Endothelial cell of umbilical vein (primary cell): ENCODE results near the gene PLEKHB2. TPM values are rescaled to one million over a fixed set of nuclear protein-coding genes. Genes with fewer than 3 reads are reported as not detected.

Source experiments
- BruUV-seq: library from RNA; stranded (reverse); fragments of 400-500 nt; replicated peaks from 2 replicates; lab custom pipeline; 2021; lab: Mats Ljungman, UMichigan
- CTCF ChIA-PET: fragments of 300-600, 350-600 bp; sonication (Branson Sonifier 250); formaldehyde crosslinking; loops from one replicate; lab custom pipeline; 2021; ENCODE audit warnings: antibody characterized with exemption, inconsistent platforms; lab: Charles Lee
- POLR2A ChIA-PET: fragments of 300-600, 350-600 bp; sonication (Branson Sonifier 250); formaldehyde crosslinking; loops from one replicate; lab custom pipeline; 2021; ENCODE audit warnings: antibody characterized with exemption, inconsistent platforms; lab: Charles Lee
- DNase-seq: peaks from one replicate; pipeline ENCODE4 v3.0.0-alpha.2; 2011; ENCODE audit warnings: low read depth, low spot score
- FAIRE-seq: peaks from 2 replicates; lab custom pipeline; 2011; peaks lifted over from hg19 to GRCh38; lab: Jason Lieb, UNC
- H2AFZ ChIP-seq: 2 replicates; pipeline ENCODE4 v1.6.0; 2012; ENCODE audit warnings: low read depth, low read length, control low read depth, inconsistent platforms
- H3K27ac ChIP-seq: 2 replicates; pipeline ENCODE4 v1.5.1; 2011; ENCODE audit warnings: low read depth, mild to moderate bottlenecking, control low read depth, low read length, moderate library complexity; ENCODE audit not compliant: insufficient read depth
- H3K27me3 ChIP-seq, 2 experiments: 2 replicates each; pipeline versions ENCODE4 v1.6.0 to v1.6.1; 2011; ENCODE audit warnings: low read length in 2 of 2, mixed read lengths in 1 of 2; ENCODE audit not compliant: control insufficient read depth in 2 of 2, insufficient read depth in 2 of 2
- H3K36me3 ChIP-seq, 2 experiments: 2 replicates in 1 of 2; 3 replicates in 1 of 2; pipeline ENCODE4 v1.5.1; 2011; ENCODE audit warnings: low read length in 2 of 2, mild to moderate bottlenecking in 1 of 2, moderate library complexity in 1 of 2; ENCODE audit not compliant: control insufficient read depth in 2 of 2, insufficient read depth in 2 of 2; ENCODE audit errors: extremely low read depth in 1 of 2
- H3K4me1 ChIP-seq: 3 replicates; pipeline ENCODE4 v1.5.1; 2011; ENCODE audit warnings: mild to moderate bottlenecking, low read length; ENCODE audit not compliant: control insufficient read depth, insufficient read depth; ENCODE audit errors: extremely low read depth
- H3K4me2 ChIP-seq: 2 replicates; pipeline ENCODE4 v1.6.1; 2011; ENCODE audit warnings: low read length, control low read depth, mixed read lengths; ENCODE audit not compliant: insufficient read depth
- H3K4me3 ChIP-seq, 3 experiments: fragments of 200-600 bp in 1 of 3; sonication (generic), shearing (Covaris generic) in 1 of 3; replicated peaks in 1 of 3; 2 replicates each; pipeline ENCODE4 v1.5.1; 2011 to 2016; ENCODE audit warnings: control low read depth in 3 of 3, low read length in 3 of 3, mild to moderate bottlenecking in 2 of 3, inconsistent platforms in 1 of 3, low read depth in 1 of 3, moderate library complexity in 1 of 3; ENCODE audit not compliant: insufficient read depth in 1 of 3
- H3K79me2 ChIP-seq: 2 replicates; pipeline ENCODE4 v1.6.0; 2012; ENCODE audit warnings: low read length, inconsistent platforms; ENCODE audit not compliant: control insufficient read depth, insufficient read depth
- H3K9ac ChIP-seq: replicated peaks from 2 replicates; pipeline ENCODE3; 2011; ENCODE audit warnings: low read length, control low read depth; ENCODE audit not compliant: insufficient read depth; ENCODE audit errors: extremely low read depth
- H3K9me1 ChIP-seq: replicated peaks from 3 replicates; pipeline ENCODE4 v1.6.0; 2011; ENCODE audit warnings: mild to moderate bottlenecking, low read length; ENCODE audit not compliant: control insufficient read depth, insufficient read depth; ENCODE audit errors: extremely low read depth
- H3K9me3 ChIP-seq: replicated peaks from 2 replicates; pipeline ENCODE4 v1.5.1; 2012; ENCODE audit warnings: low read length, inconsistent platforms; ENCODE audit not compliant: control insufficient read depth, insufficient read depth
- H4K20me1 ChIP-seq: replicated peaks from 2 replicates; pipeline ENCODE3; 2011; ENCODE audit warnings: mild to moderate bottlenecking, low read length; ENCODE audit not compliant: control insufficient read depth, insufficient read depth; ENCODE audit errors: extremely low read depth
- EZH2 ChIP-seq: IDR thresholded peaks from 2 replicates; pipeline ENCODE4 v1.6.1; 2012; ENCODE audit warnings: borderline replicate concordance, low read depth, mild to moderate bottlenecking, moderate library complexity, low read length, inconsistent platforms; ENCODE audit not compliant: severe bottlenecking
- FOS ChIP-seq: IDR thresholded peaks from 2 replicates; pipeline ENCODE4 v1.6.1; 2011; ENCODE audit warnings: mild to moderate bottlenecking, low read length, moderate library complexity, borderline replicate concordance; ENCODE audit not compliant: insufficient read depth
- GATA2 ChIP-seq: IDR thresholded peaks from 2 replicates; pipeline ENCODE4 v1.7.0; 2011; ENCODE audit warnings: low read depth, mild to moderate bottlenecking, moderate library complexity, mixed read lengths, low read length; ENCODE audit not compliant: insufficient read length, insufficient read depth
- JUN ChIP-seq: IDR thresholded peaks from 2 replicates; pipeline ENCODE4 v1.6.1; 2011; ENCODE audit warnings: borderline replicate concordance, low read depth; ENCODE audit not compliant: insufficient read length, insufficient read depth
- MYC ChIP-seq: IDR thresholded peaks from one replicate; pipeline ENCODE4 v1.6.1; 2011; ENCODE audit warnings: mild to moderate bottlenecking, low read depth, low read length
- POLR2A ChIP-seq: IDR thresholded peaks from 2 replicates; pipeline ENCODE4 v1.6.1; 2012; ENCODE audit warnings: low read depth, mild to moderate bottlenecking, control low read depth, low read length
- POLR2AphosphoS5 ChIP-seq: IDR thresholded peaks from 2 replicates; pipeline ENCODE4 v1.6.1; 2012; ENCODE audit warnings: low read depth, mild to moderate bottlenecking, control low read depth, low read length, moderate library complexity; ENCODE audit not compliant: insufficient read depth
- dilution Hi-C: fragments of 300-500 bp; cut with MboI; formaldehyde crosslinking; loops from one replicate; pipeline ENCODE4 v1.15.0; 2019; ENCODE audit warnings: low sequenced_read_pairs; ENCODE audit not compliant: extremely low pct_ligation_motif_present
- intact Hi-C: fragments of 100-400 bp; cut with micrococcal nuclease; formaldehyde crosslinking; loops from one replicate; pipeline ENCODE4 v1.10.0; 2022
- polyA plus RNA-seq, 4 experiments: library from polyadenylated mRNA; depleted of rRNA in 3 of 4; stranded (reverse) in 3 of 4; unstranded in 1 of 4; fragments of >200 nt; gene quantifications; 2 replicates each; pipeline versions ENCODE4 v1.2.1 to v1.2.3, GENCODE V29; 2011 to 2012; ENCODE audit warnings: missing spikeins in 1 of 4
- total RNA-seq: library from RNA; stranded (reverse); gene quantifications from 2 replicates; pipeline ENCODE4 v1.2.3, GENCODE V29; 2021
- TF ChIP-seq, protein P1 (sequence below): IDR thresholded peaks from 2 replicates; pipeline ENCODE4 v1.6.1; 2011; ENCODE audit not compliant: insufficient read depth, insufficient read length
- TF ChIP-seq, protein P2 (sequence below), 2 donors: IDR thresholded peaks; 1 replicate in 1 of 2; 2 replicates in 1 of 2; pipeline ENCODE4 v1.5.1; 2011; ENCODE audit warnings: low read length in 2 of 2, mild to moderate bottlenecking in 2 of 2, moderate library complexity in 2 of 2, control low read depth in 1 of 2, inconsistent platforms in 1 of 2, low read depth in 1 of 2; ENCODE audit not compliant: insufficient read depth in 1 of 2; ENCODE audit errors: extremely low read depth in 1 of 2

Gene PLEKHB2
- total and polyA plus RNA-seq, 2 donors (not counting 3 experiments of a cell fraction or from before 2014, with no cell fraction given): 56.5 to 56.8 TPM

DNA sequence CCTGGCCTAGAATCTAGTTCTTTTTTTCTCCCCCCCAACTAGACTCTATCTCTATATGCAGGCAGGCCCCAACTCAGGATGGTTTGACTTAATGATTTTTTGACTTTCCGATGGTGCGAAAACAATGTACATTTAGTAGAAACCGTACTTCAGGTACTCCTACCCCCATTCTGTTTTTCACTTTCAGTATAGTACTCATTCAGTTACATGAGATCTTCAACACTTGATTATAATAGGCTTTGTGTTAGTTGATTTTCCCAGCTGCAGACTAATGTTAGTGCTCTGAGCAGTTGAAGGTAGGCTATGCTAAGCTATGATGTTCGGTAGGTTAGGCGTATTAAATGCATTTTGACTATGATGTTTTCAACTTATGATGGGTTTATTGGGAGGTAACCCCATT lies 37.7 kb downstream of the PLEKHB2 start:
- Histone ChIP-seq H3K9ac (no peak overlapping the region), H3K4me1 (no peaks in the 10 kb centered on the region), H3K4me2 (no peak overlapping the region), H3K79me2 (peaks cover 7% of the 10 kb centered on the region), H3K27ac (no peak overlapping the region), H3K36me3 (peaks cover 19 to 28% of the 10 kb centered on the region in 2 experiments), H3K4me3 (no peak overlapping the region), H3K27me3 (no peaks in the 10 kb centered on the region), H3K9me1 (no peaks in the 10 kb centered on the region), H3K9me3 (no peaks in the 10 kb centered on the region), H2AFZ (no peak overlapping the region), H4K20me1 (no peaks in the 10 kb centered on the region)
- dilution Hi-C loops: no loop called here
- intact Hi-C loops: no loop called here
- TF ChIP-seq JUN (no peak), GATA2 (no peak), POLR2A (no peak), MYC (no peak)
- TF ChIP-seq, protein P1, sequence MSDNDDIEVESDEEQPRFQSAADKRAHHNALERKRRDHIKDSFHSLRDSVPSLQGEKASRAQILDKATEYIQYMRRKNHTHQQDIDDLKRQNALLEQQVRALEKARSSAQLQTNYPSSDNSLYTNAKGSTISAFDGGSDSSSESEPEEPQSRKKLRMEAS: no peak
- TF ChIP-seq, protein P2, sequence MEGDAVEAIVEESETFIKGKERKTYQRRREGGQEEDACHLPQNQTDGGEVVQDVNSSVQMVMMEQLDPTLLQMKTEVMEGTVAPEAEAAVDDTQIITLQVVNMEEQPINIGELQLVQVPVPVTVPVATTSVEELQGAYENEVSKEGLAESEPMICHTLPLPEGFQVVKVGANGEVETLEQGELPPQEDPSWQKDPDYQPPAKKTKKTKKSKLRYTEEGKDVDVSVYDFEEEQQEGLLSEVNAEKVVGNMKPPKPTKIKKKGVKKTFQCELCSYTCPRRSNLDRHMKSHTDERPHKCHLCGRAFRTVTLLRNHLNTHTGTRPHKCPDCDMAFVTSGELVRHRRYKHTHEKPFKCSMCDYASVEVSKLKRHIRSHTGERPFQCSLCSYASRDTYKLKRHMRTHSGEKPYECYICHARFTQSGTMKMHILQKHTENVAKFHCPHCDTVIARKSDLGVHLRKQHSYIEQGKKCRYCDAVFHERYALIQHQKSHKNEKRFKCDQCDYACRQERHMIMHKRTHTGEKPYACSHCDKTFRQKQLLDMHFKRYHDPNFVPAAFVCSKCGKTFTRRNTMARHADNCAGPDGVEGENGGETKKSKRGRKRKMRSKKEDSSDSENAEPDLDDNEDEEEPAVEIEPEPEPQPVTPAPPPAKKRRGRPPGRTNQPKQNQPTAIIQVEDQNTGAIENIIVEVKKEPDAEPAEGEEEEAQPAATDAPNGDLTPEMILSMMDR (IDR thresholded peaks at IDR 0.05; ENCODE audit: extremely low read depth in 1 of 2, insufficient read depth in 1 of 2, low read depth in 1 of 2, low read length in 2 of 2): no peak
- POLR2A ChIA-PET: no interaction called here
- FAIRE-seq (no peak), DNase-seq (no peak)
- no TSS peak for BruUV-seq
- CTCF ChIA-PET: no interaction called here

DNA sequence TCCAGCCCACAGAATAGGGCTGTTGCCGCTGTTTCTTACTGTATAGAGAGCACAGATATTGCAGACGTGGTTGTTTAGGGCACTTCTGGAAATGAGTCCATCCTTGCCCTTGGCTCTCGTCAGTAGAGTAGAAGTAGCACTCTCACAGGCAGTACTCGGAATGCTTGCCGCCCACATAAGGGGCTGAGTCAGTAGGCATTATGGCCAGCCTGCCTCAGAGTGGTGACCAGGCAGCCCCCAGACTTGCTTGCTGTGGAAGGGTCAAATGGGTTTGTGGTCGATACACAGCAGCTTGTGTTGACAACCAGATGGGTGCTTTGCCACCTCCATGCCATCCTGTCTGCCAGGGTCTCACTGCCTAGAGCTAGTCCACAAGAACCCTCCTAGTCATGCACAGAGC lies 38.7 kb downstream of the PLEKHB2 start:
- dilution Hi-C loops: no loop called here
- DNase-seq: no peak
- intact Hi-C loops: no loop called here
- ChIA-PET CTCF (interaction anchor here (1.5 kb wide), 1 partner anchor 10 kb away, joined by 3 read pairs; no protein-coding TSS in a partner anchor), POLR2A (no interaction called here)
- no TSS peak for BruUV-seq
- no peak overlapping the region for H3K27ac ChIP-seq
- H3K9ac ChIP-seq: no peak overlapping the region
- peaks cover 4% of the 10 kb centered on the region for H3K79me2 ChIP-seq
- FAIRE-seq: no peak
- no peaks in the 10 kb centered on the region for H4K20me1 ChIP-seq
- H3K36me3 ChIP-seq: peaks cover 19 to 30% of the 10 kb centered on the region in 2 experiments
- H3K27me3 ChIP-seq: no peaks in the 10 kb centered on the region
- TF ChIP-seq MYC: no peak
- TF ChIP-seq FOS: no peak
- TF ChIP-seq GATA2: no peak
- TF ChIP-seq, protein P2 (IDR thresholded peaks at IDR 0.05; ENCODE audit: extremely low read depth in 1 of 2, insufficient read depth in 1 of 2, low read depth in 1 of 2, low read length in 2 of 2): no peak
- no peak for TF ChIP-seq EZH2
- no peak for TF ChIP-seq POLR2A
- no peak for TF ChIP-seq POLR2AphosphoS5
- no peak for TF ChIP-seq JUN
- TF ChIP-seq, protein P1: no peak
- no peaks in the 10 kb centered on the region for H3K4me1 ChIP-seq
- no peaks in the 10 kb centered on the region for H3K9me1 ChIP-seq
- no peak overlapping the region for H3K4me2 ChIP-seq
- no peaks in the 10 kb centered on the region for H3K9me3 ChIP-seq
- no peak overlapping the region for H3K4me3 ChIP-seq
- H2AFZ ChIP-seq: no peak overlapping the region
